Psoas muscle (tissue), 8 donors: ENCODE data around the gene APOBEC3F. TPM values are rescaled to one million over a fixed set of nuclear protein-coding genes. Genes with fewer than 3 reads are reported as not detected.
"Not testable (repeated sequence)": the region's sequence is repeated elsewhere in the genome, so short reads cannot be mapped to it uniquely, and the experiment has no call there.

ENCODE experiments used
- ATAC-seq, 4 donors: fragments of 200-7000 bp; cut with Tn5 transposase; one replicate each; pipeline ENCODE4 v1.9.1; 2020; ENCODE audit warnings: moderate library complexity in 3 of 4, mild to moderate bottlenecking in 2 of 4
- DNase-seq, 2 donors: peaks; one replicate each; pipeline ENCODE4 v3.0.0-alpha.2; 2020
- H3K27ac ChIP-seq: fragments of 200-600 bp; one replicate; pipeline ENCODE4 v1.8.0; 2022
- H3K27me3 ChIP-seq, 3 donors: fragments of 200-600 bp in 1 of 3; one replicate each; pipeline versions ENCODE4 v1.6.1 to v1.8.0; 2013 to 2022; ENCODE audit warnings: low read length in 2 of 3, mild to moderate bottlenecking in 2 of 3, moderate library complexity in 1 of 3; ENCODE audit not compliant: insufficient read depth in 3 of 3
- H3K36me3 ChIP-seq, 2 donors: fragments of 200-600 bp in 1 of 2; one replicate each; pipeline versions ENCODE4 v1.6.1 to v1.8.0; 2013 to 2022; ENCODE audit warnings: low read depth in 1 of 2, mild to moderate bottlenecking in 1 of 2, moderate library complexity in 1 of 2; ENCODE audit not compliant: insufficient read depth in 1 of 2
- H3K4me1 ChIP-seq: fragments of 200-600 bp; one replicate; pipeline ENCODE4 v1.8.0; 2022
- H3K4me3 ChIP-seq: fragments of 200-600 bp; one replicate; pipeline ENCODE4 v1.8.0; 2022; ENCODE audit warnings: mild to moderate bottlenecking
- H3K9me3 ChIP-seq: fragments of 200-600 bp; one replicate; pipeline ENCODE4 v1.8.0; 2022
- WGBS, 3 donors: extraction: QIAGEN DNeasy Blood & Tissue Kit; methylation state at CpG; one replicate each; pipeline versions ENCODE4 v1.1.6 to v1.1.7; 2013; 5-methylcytosine and 5-hydroxymethylcytosine counted together
- intact Hi-C, 2 donors: fragments of 100-400 bp; cut with DNase I; formaldehyde crosslinking; loops; one replicate each; pipeline versions ENCODE4 v1.11.0 to v1.14.2; 2022
- polyA plus RNA-seq, 3 donors: library from polyadenylated mRNA; stranded (reverse); fragments of 200-250 nt; gene quantifications; one replicate each; pipeline ENCODE4 v1.2.3, GENCODE V29; 2013
- total RNA-seq, 4 donors: library from RNA; stranded (reverse); fragmentation: NEBNext Ultra II Directional in 2 of 4; extraction: Animal tissue kit (Norgen Biotek cat#: 25700) in 2 of 4; gene quantifications; one replicate each; pipeline versions ENCODE4 v1.2.1 to v1.2.4, GENCODE V29; 2021 to 2023
- TF ChIP-seq, protein P1 (sequence below): fragments of 200-600 bp; IDR thresholded peaks from one replicate; pipeline ENCODE4 v1.8.0; 2022; ENCODE audit warnings: antibody characterized with exemption
- donor health status: healthy with polysubstance abuse.
- donor health status: DM: no; HTN: no; CAD: no; lungs with moderate emphysema.
- donor health status: Bipolar disorder and iron deficiency.
- donor health status: healthy.
- donor health status: DM: yes; HTN: yes; CAD: no.
- donor health status: DM: no; HTN: no; CAD: no.
- donor health status: DM: no; HTN: no; CAD: no.
- donor health status: DM: yes; HTN: yes; CAD: no.

APOBEC3F gene
- total and polyA plus RNA-seq, 7 donors, result 0.06 to 1.4 (median 0.50) TPM

- Histone ChIP-seq H3K27ac (no peak overlapping the region), H3K9me3 (no peaks in the 10 kb centered on the region), H3K27me3 (peaks cover 0 to 3% (median under 1%) of the 10 kb centered on the region in 3 donors), H3K4me1 (no peaks in the 10 kb centered on the region), H3K36me3 (no peaks in the 10 kb centered on the region), H3K4me3 (no peak overlapping the region)
- TF ChIP-seq, protein P1, sequence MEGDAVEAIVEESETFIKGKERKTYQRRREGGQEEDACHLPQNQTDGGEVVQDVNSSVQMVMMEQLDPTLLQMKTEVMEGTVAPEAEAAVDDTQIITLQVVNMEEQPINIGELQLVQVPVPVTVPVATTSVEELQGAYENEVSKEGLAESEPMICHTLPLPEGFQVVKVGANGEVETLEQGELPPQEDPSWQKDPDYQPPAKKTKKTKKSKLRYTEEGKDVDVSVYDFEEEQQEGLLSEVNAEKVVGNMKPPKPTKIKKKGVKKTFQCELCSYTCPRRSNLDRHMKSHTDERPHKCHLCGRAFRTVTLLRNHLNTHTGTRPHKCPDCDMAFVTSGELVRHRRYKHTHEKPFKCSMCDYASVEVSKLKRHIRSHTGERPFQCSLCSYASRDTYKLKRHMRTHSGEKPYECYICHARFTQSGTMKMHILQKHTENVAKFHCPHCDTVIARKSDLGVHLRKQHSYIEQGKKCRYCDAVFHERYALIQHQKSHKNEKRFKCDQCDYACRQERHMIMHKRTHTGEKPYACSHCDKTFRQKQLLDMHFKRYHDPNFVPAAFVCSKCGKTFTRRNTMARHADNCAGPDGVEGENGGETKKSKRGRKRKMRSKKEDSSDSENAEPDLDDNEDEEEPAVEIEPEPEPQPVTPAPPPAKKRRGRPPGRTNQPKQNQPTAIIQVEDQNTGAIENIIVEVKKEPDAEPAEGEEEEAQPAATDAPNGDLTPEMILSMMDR, result no peak
- intact Hi-C loops, result no loop called here
- no peak for ATAC-seq
- DNase-seq, result no peak
- WGBS, 3 donors, result 76 to 84% (median 79%) methylated on average over 11 of the region's 11 CpGs
Observed at GRCh38 chr22:39028281-39028680, 12.4 kb upstream of the APOBEC3F start.

- H3K36me3 ChIP-seq, result no peaks in the 10 kb centered on the region
- H3K4me3 ChIP-seq, result no peak overlapping the region
- 85 to 89% (median 86%) methylated on average over 13 of the region's 13 CpGs for WGBS, 3 donors
- H3K9me3 ChIP-seq, result no peaks in the 10 kb centered on the region
- TF ChIP-seq, protein P1, result no peak
- ATAC-seq (no peak), DNase-seq (no peak)
- no peaks in the 10 kb centered on the region for H3K4me1 ChIP-seq
- no peak overlapping the region for H3K27ac ChIP-seq
- intact Hi-C loops, result no loop called here
- peaks cover 0 to 3% (median 0%) of the 10 kb centered on the region in 3 donors for H3K27me3 ChIP-seq
Observed at GRCh38 chr22:39029227-39029626, 11.4 kb upstream of the APOBEC3F start.

GRCh38 chr22:39030705-39031104 lies 10.0 kb upstream of the APOBEC3F start:
- no peaks in the 10 kb centered on the region for H3K9me3 ChIP-seq
- DNase-seq (no peak), ATAC-seq (no peak)
- 88 to 90% (median 88%) methylated on average over 14 of the region's 14 CpGs for WGBS, 3 donors
- no peaks in the 10 kb centered on the region for H3K4me1 ChIP-seq
- TF ChIP-seq, protein P1, result no peak
- H3K27me3 ChIP-seq, result peaks cover 0 to 3% (median 0%) of the 10 kb centered on the region in 3 donors
- H3K27ac ChIP-seq, result no peak overlapping the region
- intact Hi-C loops, result no loop called here
- H3K36me3 ChIP-seq, result no peaks in the 10 kb centered on the region
- H3K4me3 ChIP-seq, result no peak overlapping the region

- intact Hi-C loops, H3K9me3 ChIP-seq, H3K27ac ChIP-seq, ATAC-seq, H3K4me3 ChIP-seq, H3K4me1 ChIP-seq, DNase-seq, H3K36me3 ChIP-seq, H3K27me3 ChIP-seq: not testable (repeated sequence)
- WGBS, 3 donors, result 49 to 58% (median 51%) methylated on average over 15 to 17 of the region's 18 CpGs
Observed at GRCh38 chr22:39031434-39032295, 9.0 kb upstream of the APOBEC3F start.

GRCh38 chr22:39037071-39037470 lies 3.6 kb upstream of the APOBEC3F start:
- not testable (repeated sequence) for ATAC-seq, H3K4me1 ChIP-seq
- 32 to 40% (median 39%) methylated on average over 2 of the region's 2 CpGs for WGBS, 3 donors

More at GRCh38 chr22:39037071-39037470, 3.6 kb upstream of the APOBEC3F start:
- H3K36me3 ChIP-seq, H3K4me3 ChIP-seq, H3K9me3 ChIP-seq, DNase-seq, H3K27me3 ChIP-seq, H3K27ac ChIP-seq, intact Hi-C loops: not testable (repeated sequence)
